Left ventricle myocardium superior (tissue), 1 donor: Measurements from ENCODE around the gene SLC46A3. TPM values are rescaled to one million over a fixed set of nuclear protein-coding genes. Genes with fewer than 3 reads are reported as not detected.
"Not testable (repeated sequence)": the region's sequence is repeated elsewhere in the genome, so short reads cannot be mapped to it uniquely, and the experiment has no call there.

Experiments
- ATAC-seq: fragments of 200-7000 bp; cut with Tn5 transposase; one replicate; pipeline ENCODE4 v1.9.1; 2020; ENCODE audit warnings: mild to moderate bottlenecking, moderate library complexity
- DNase-seq: peaks from one replicate; pipeline ENCODE4 v3.0.0-alpha.2; 2020
- intact Hi-C: fragments of 100-400 bp; cut with micrococcal nuclease; formaldehyde crosslinking; loops from one replicate; pipeline ENCODE4 v1.11.0; 2022
- long read RNA-seq: library from polyadenylated mRNA; unstranded; transcript quantifications from one replicate; pipeline ENCODE4 v2.0.0, GENCODE V29; 2021
- total RNA-seq: library from RNA; stranded (reverse); fragmentation: NEBNext Ultra II Directional; extraction: Animal tissue kit (Norgen Biotek cat#: 25700); gene quantifications from one replicate; pipeline ENCODE4 v1.2.1, GENCODE V29; 2021
- donor health status: DM: no; HTN: yes; CAD: no; lungs with severe emphysema.

SLC46A3 gene
- total RNA-seq, result 18.1 TPM
- long read RNA-seq, transcript SLC46A3-201 (6 exons, 3,173 nt), result major isoform, 38 of 41 reads
- long read RNA-seq, partial matches to known transcripts, result 2 of 41 reads
- long read RNA-seq, other reads (novel, unspliced or antisense), result 1 of 41 reads

- intact Hi-C loops, result loop anchor here (2.0 kb wide), 1 partner anchor 34 kb away; no protein-coding TSS in a partner anchor
- DNase-seq (peak; percentile 100), ATAC-seq (peak; percentile 98)
These were observed at the start of gene SLC46A3 for GRCh38 chr13:28718543-28719226. Gene SLC46A3, minus strand, starts transcription at chr13:28718970. Its CDS starts 972 bp downstream, at chr13:28717998.

- DNase-seq (no peak), ATAC-seq (no peak)
- intact Hi-C loops, result no loop called here
These were observed 45.1 kb upstream of the SLC46A3 start for GRCh38 chr13:28763887-28764286.

DNA sequence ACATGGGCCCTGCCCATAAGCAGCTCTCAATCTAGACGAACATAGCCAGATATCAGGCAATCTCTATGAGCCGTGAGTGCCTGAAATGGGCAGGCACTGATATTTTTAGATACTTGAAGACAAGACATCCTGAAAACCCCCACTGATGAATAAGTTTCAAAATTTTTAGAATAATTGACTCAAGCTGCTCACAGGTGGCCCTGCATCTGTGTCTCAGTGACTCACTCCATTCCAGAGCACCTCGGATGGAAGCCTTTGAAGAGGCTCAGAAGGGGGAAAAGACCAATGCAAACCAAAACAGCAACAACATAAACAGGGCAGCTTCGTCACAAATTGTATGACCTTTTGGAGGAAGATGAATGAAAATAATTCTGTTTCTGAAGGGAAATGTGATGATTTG, 42.8 kb upstream of the SLC46A3 start:
- no peak for DNase-seq
- intact Hi-C loops, result no loop called here
- no peak for ATAC-seq

- DNase-seq (no peak), ATAC-seq (no peak)
- intact Hi-C loops, result no loop called here
These were observed 36.7 kb upstream of the SLC46A3 start for GRCh38 chr13:28755546-28755870.

- intact Hi-C loops, result no loop called here
- ATAC-seq (peak; percentile 71), DNase-seq (peak; percentile 49)
These were observed 36.2 kb upstream of the SLC46A3 start for GRCh38 chr13:28754698-28755545.

DNA sequence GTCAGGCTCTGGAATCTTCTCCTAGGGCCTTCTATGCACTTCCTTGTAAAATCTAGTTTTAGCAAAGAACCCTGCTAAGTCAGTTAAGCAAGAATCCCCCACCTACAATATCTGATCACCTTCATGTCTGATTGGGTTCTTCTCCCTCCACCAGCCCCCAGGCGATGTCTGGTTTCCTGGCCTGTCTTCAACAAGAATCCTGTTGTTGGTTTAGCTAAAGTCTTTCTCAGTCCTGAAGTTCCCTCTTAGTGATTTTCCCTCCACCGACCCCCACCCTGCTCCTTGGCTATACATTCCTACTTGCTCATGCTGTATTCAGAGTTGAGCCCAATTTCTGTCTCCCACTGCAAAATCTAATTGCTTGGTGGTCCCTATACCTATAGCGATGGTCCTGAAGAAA, 35.2 kb upstream of the SLC46A3 start:
- no peak for DNase-seq
- no peak for ATAC-seq
- intact Hi-C loops, result loop anchor here (2.0 kb wide), 1 partner anchor 35 kb away; the partner anchor contains the start of gene SLC46A3

- peak; percentile 77 for ATAC-seq
- DNase-seq, result peak; percentile 56
- intact Hi-C loops, result loop anchor here (2.0 kb wide), 1 partner anchor 35 kb away; the partner anchor contains the start of gene SLC46A3
These were observed 34.6 kb upstream of the SLC46A3 start for GRCh38 chr13:28753208-28753892.

- intact Hi-C loops, result no loop called here
- no peak for ATAC-seq
These were observed 32.6 kb upstream of the SLC46A3 start for GRCh38 chr13:28751175-28751960.

DNA sequence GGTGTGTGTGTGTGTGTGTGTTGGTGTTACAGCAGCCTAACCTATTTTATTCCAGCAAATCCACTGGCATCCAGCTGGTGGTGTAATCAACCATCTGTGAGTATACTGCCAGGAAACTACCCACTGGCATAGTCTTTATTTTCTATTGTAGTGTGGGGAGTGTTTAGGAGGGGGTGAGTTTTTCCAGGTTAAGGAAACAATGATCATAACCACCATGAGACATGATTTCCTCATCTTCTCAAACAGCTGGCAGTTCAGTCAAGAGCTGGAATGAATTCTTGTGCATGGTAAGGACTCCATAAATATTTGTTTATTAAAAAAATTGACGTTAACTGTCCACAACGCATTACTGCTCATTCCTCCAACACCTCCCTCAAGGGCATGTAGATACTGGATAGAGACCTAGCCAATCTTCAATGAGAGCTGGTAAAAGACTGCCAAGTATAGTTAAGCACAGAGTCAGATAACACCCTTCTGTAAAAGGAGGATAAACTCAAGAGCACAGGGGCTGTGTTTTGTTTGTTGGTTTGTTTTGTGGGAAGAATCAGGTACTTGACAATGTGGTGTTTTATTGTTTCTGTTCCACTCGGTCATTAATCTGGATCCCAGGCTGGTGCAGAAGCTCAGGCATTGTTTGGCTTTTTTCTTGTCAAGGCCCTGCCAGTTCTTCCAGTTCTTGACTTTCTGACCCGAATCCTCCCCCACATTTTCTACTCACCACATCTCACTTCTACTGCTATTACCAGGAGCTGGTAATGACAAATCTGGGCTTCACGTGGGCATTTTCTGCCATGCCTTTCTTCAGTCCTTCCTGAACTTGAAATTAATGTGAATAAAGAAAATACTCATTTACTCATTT, 31.6 kb upstream of the SLC46A3 start:
- DNase-seq (no peak), ATAC-seq (peak; percentile 51)
- intact Hi-C loops, result no loop called here

More at GRCh38 chr13:28751175-28751960, 32.6 kb upstream of the SLC46A3 start:
- DNase-seq, result no peak

DNA sequence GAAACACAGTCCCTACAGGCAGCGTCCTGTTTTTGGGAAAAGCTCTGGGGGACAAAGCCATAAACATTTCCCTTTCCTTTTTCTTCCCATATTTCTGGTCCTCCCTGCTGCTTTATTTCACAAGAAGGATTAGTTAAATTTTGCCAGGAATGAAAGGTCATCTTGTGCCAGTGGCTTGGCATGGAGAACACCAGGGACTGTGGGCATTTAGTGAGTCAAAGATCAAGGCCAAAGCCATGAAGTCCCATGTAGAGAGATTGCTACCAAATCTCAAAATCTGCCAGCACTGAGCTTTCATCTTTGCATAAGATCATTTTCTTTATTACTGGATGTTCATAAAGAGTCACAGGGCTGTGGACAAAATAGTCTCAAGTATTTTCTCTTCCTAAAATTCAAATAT, 29.1 kb upstream of the SLC46A3 start:
- DNase-seq (no peak), ATAC-seq (no peak)
- intact Hi-C loops, result no loop called here

DNA sequence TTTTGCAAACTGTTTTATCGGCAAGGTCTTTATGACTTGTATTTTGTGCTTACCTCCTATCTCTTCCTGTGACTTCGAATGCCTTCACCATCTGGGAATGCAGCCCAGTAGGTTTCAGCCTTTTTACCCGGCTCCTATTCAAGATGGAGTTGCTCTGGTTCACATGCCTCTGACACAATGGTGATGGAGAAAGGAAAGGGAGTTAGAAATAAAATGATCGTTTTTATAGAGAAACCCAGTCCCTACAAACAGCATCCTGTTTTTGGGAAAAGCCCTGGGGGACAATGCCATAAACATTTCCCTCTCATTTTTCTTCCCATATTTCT, 27.5 kb upstream of the SLC46A3 start:
- DNase-seq, result no peak
- intact Hi-C loops, result no loop called here
- no peak for ATAC-seq

GRCh38 chr13:28744656-28745055, 25.9 kb upstream of the SLC46A3 start:
- ATAC-seq (peak; percentile 32), DNase-seq (no peak)
- intact Hi-C loops, result no loop called here

DNA sequence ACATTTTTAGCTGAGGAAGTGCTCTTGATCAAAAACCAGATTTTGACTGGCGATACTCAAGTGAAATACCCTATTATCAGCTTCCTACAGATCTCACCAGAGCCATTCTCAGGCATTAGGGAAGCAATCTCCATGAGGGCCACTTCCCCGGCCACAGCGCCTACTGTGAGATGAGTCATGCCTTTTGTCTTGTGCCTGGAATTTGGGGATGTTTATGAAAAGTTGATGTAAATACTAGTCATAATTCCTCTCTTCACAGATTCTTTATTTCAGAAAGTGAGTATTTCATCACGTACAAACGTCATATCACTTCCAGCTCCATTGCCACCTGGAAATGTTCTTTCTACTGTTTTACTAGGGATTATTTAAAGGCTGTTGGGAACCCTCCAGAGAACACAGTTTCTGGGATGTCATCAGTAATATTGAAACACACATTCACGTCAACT, 25.3 kb upstream of the SLC46A3 start:
- DNase-seq, result no peak
- intact Hi-C loops, result no loop called here
- peak; percentile 50 for ATAC-seq

- intact Hi-C loops, result no loop called here
- ATAC-seq, result no peak
- DNase-seq, result no peak
These were observed 24.8 kb upstream of the SLC46A3 start for GRCh38 chr13:28743499-28744083.

DNA sequence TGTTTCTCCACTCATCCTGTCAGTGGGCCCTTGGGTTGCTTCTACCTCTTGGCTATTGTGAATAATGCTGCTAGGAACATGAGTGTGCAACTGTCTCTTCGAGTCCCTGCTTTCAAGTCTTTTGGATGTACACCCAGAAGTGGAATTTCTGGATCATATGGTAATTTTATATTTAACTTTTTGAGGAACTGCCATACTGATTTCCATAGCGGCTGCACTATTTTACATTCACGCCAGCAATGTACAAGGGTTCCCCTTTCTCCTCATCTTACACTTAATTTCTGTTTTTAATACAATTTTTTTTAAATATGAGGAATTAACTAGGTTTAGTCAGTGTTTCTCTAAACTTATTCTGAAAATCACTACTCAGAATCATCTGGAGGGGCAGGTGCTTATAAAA, 24.2 kb upstream of the SLC46A3 start:
- ATAC-seq (no peak), DNase-seq (no peak)
- intact Hi-C loops, result no loop called here

DNA sequence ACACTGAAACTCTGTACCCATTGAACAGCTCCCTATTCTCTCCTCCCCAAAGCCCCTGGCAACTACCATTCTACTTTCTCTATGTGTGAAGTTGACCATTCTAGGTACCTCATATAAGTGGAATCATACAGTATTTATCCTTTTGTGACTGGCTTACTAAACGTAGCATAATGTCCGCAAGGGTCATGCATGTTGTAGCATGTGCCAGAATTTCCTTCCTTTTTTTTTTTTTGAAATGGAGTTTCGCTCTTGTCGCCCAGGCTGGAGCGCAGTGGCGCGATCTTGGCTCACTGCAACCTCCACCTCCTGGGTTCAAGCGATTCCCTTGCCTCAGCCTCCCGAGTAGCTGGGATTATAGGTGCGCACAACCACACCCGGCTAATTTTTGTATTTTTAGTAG, 23.7 kb upstream of the SLC46A3 start:
- DNase-seq, intact Hi-C loops, ATAC-seq: not testable (repeated sequence)

DNA sequence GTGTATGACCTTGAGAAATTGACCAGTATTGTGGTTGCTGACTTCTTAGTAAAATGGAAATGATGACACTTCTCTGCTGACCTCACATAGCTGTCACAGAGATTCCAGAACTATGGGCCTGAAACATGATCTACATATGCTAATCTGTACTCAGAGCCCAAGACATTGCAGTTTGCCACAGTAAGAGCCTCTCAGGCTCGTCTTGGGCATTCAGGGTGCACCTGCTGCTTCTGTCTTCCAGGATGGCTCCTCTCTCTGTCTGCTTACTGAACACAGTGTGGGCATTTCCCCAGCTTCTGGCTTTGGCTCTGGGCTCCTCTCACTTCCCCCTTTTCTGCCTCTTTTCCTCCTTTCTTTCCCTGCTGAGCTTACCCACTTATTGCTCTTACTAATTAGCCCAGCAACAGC, 22.3 kb upstream of the SLC46A3 start:
- intact Hi-C loops, result no loop called here
- ATAC-seq (no peak), DNase-seq (no peak)

DNA sequence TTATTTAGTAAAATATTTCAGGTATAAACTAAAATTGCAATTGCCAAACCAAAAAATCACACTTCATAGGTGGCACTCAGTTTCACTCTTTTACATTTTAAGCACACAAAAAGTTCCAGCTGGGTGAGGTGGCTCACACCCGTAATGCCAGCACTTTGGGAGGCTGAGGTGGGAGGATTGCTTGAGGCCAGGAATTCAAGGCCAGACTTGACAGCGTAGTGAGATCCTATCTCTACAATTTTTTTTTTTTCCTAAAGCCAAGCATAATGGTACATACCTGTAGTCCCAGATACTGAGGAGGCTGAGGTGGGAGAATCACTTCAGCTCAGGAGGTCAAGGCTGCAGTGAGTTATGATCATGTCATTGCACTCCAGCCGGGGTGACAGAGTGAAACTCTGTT, 20.6 kb upstream of the SLC46A3 start:
- ATAC-seq (no peak), DNase-seq (no peak)
- intact Hi-C loops, result no loop called here
